GM19240 (cell line): ENCODE measurements around the gene PLCB1.
"Not testable (repeated sequence)": the region's sequence is repeated elsewhere in the genome, so short reads cannot be mapped to it uniquely, and the experiment has no call there.

ENCODE experiments used
- DNase-seq: peaks from one replicate; pipeline ENCODE4 v3.0.0; 2011; ENCODE audit warnings: low spot score; ENCODE audit not compliant: insufficient read length

Gene PLCB1

GRCh38 chr20:8156235-8157079 lies 24.4 kb downstream of the PLCB1 start:
- no peak for DNase-seq

- not testable (repeated sequence) for DNase-seq
Measured at GRCh38 chr20:8159217-8159616, 27.2 kb downstream of the PLCB1 start.

GRCh38 chr20:8161264-8162071 lies 29.4 kb downstream of the PLCB1 start:
- DNase-seq: no peak

DNA sequence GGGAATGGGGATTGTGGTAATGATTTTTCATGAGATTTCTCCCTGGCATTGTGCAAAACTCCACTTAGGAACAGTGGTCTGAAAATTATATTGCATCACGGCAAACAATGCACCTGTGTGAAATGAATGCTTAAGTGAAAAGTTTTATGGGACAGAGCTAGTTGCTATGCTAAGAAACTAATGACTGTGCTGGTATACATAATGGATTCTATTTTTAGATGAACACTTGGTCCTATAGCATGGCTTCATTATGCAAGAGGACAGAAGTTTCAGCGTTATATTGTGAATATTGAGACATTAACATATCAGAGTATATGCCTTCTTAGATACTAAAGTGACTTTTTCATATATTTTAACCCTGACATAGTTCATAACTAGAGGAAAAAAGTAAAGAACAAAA lies 30.5 kb downstream of the PLCB1 start:
- no peak for DNase-seq

- no peak for DNase-seq
Measured at GRCh38 chr20:8163543-8163942, 31.5 kb downstream of the PLCB1 start.

GRCh38 chr20:8166730-8167129 lies 34.7 kb downstream of the PLCB1 start:
- DNase-seq: no peak

- no peak for DNase-seq
Measured at GRCh38 chr20:8168785-8169288, 36.8 kb downstream of the PLCB1 start.

- no peak for DNase-seq
Measured at GRCh38 chr20:8170921-8171320, 38.9 kb downstream of the PLCB1 start.

GRCh38 chr20:8172191-8172590 lies 40.1 kb downstream of the PLCB1 start:
- no peak for DNase-seq

- no peak for DNase-seq
Measured at GRCh38 chr20:8175741-8176675, 43.9 kb downstream of the PLCB1 start.

DNA sequence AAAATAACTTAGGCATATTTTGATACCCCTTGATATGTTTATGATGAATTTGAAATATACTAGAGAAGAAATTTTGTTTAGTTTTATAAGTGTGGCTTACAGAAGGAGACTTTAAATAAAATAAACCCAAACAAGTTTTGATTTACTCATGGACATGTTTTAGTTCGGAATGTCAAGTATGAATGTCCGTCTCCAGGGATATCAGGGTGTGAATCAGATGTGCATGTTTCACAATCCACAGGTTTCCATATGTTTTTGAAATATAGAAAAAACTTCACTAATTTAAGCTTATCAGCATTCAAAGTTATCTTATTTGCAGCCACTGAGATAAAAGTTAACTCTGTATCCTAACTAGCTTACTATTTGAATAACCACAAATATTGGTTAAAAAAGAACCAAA lies 51.5 kb downstream of the PLCB1 start:
- no peak for DNase-seq

- DNase-seq: no peak
Measured at GRCh38 chr20:8187740-8188139, 55.7 kb downstream of the PLCB1 start.

- DNase-seq: no peak
Measured at GRCh38 chr20:8190043-8190880, 58.2 kb downstream of the PLCB1 start.

GRCh38 chr20:8194721-8195120 lies 62.7 kb downstream of the PLCB1 start:
- DNase-seq: no peak

DNA sequence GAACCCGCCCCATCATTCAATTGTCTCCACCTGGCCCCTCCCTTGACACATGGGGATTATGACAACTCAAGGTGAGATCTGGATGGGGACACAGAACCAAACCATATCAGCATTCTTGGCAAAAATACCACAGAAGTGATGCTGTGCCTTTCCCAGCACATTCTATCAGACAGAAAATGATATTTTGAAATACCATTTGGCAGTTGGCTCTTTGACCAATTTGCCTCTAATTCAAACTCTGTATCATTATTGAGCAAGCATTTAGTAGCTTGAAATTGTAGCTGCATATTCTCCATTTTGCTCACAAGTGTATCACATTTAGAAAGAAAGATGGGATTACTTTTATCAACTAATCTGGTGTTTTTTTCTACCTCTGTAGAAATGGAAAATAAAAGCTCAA lies 64.0 kb downstream of the PLCB1 start:
- no peak for DNase-seq

- DNase-seq: no peak
Measured at GRCh38 chr20:8200220-8200619, 68.2 kb downstream of the PLCB1 start.

DNA sequence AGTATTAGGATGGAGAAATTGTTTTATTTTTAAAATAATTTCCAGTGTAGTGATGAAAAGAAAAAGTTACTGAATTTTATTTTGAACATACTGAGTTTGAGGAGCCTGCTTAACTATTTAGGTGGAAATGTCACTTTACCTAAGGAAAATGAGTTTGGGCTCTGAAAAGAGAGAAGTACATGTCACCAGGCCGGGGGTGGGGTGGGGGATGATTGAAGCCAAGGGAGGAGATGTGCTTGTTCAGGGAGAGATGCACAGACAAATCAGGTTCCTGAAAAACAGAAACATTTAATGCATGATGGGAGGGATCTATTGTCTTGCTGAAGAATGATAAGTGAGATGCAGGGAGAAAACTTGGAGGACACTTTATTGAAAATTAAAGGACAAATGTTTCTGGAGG lies 71.3 kb downstream of the PLCB1 start:
- no peak for DNase-seq

DNA sequence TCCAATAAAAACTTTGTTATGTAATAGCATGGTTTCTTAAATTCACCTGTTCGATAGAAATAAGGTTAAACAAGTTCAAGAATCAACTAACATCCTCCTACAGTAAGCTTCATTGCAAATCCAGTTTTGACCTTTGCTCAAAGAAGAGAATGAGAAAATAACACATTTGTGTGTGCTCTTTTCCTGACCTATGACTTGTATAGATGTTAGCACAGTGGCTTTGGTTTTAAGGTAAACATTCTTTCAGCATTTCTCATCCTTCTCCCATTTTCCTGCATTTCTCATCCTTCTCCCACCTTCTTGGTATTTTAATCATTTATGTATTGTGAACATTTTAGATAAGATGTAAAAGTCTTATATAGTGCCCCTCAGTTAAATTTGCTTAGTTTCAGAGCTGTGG lies 73.9 kb downstream of the PLCB1 start:
- DNase-seq: no peak

DNA sequence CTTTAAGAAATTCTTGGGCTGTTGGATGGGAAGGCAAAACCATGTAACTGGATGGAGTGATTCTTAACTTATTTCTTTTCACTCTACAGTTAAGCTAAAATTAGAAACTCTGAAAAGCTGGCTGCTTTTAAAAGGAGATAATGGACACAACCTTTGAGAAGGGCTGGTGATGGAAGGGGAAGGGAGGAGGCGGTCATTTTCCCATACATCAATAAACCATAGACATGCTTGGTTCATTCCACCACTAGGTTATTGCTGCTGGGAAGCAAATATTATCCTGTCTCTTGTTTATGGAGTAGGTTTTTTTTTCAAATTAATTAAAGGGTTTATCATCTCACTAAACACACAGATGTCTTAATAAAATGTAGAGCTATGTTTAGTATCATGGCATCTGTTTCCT lies 76.2 kb downstream of the PLCB1 start:
- DNase-seq: no peak

DNA sequence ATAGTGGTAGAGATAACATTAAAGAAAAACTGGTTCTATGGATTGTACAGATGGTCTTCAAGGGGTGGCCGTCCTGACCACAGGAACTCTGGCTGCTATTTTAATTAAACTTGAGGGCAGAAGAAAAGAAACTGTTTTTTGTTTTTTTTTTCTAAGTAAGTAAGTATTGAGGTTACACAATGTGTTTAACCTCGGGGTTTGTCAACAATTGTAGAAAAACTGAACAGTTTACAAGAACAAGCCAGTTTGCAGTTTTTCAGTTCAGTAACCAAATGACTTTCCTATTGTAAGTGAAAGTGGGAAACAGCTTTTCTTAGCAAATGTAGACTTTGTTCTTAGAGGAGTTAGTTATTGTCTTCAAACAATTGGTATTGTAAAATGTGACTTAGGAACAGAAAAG lies 77.0 kb downstream of the PLCB1 start:
- DNase-seq: no peak
